ENCODE results near the gene FUCA2.

FUCA2 gene

DNA sequence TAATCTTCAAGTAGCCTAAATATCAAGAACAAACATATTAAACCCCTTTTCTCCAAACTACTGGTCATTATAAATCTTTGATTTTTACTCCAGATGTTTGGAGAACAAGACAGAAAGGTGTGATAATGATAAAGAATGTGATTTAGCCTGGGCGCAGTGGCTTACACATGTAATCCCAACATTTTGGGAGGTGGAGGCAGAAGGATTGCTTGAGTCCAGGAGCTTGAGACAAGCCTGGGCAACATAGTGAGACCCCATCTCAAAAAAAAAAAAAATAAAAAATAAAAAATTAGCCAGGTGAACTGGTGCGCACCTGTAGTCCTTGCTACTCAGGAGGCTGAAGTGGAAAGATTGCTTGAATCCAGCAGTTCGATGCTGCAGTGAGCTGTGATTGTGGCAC lies 35.1 kb upstream of the FUCA2 start:
- Histone ChIP-seq H3K4me3 (ENCODE audit: low read length) (no peak overlapping the region), H3K27ac (ENCODE audit: low read length) (no peak overlapping the region), H3K4me1 (ENCODE audit: low read length) (peaks cover 9% of the 10 kb centered on the region; the same call in 1 of the 2 replicates), H3K9me3 (replicated peaks; ENCODE audit: insufficient read depth, low read length) (no peaks in the 10 kb centered on the region), H3K27me3 (replicated peaks; ENCODE audit: insufficient read depth, low read length) (no peaks in the 10 kb centered on the region), H3K36me3 (replicated peaks; ENCODE audit: insufficient read depth, low read length) (no peaks in the 10 kb centered on the region), H3K9ac (ENCODE audit: low read length) (no peak overlapping the region), H3K79me2 (ENCODE audit: low read length) (no peaks in the 10 kb centered on the region), H3K9me2 (replicated peaks; ENCODE audit: insufficient read depth, low read length) (no peaks in the 10 kb centered on the region), H3F3A (ENCODE audit: insufficient read depth, low read length) (no peaks in the 10 kb centered on the region), H2AFZ (ENCODE audit: low read length) (no peak overlapping the region), H3K4me2 (ENCODE audit: low read depth, low read length) (0 out of 2 replicates have a peak overlapping the region, but pooled peaks have one; percentile 12), H4K20me1 (ENCODE audit: insufficient read depth, low read length) (no peaks in the 10 kb centered on the region)
- TF ChIP-seq, protein P1, sequence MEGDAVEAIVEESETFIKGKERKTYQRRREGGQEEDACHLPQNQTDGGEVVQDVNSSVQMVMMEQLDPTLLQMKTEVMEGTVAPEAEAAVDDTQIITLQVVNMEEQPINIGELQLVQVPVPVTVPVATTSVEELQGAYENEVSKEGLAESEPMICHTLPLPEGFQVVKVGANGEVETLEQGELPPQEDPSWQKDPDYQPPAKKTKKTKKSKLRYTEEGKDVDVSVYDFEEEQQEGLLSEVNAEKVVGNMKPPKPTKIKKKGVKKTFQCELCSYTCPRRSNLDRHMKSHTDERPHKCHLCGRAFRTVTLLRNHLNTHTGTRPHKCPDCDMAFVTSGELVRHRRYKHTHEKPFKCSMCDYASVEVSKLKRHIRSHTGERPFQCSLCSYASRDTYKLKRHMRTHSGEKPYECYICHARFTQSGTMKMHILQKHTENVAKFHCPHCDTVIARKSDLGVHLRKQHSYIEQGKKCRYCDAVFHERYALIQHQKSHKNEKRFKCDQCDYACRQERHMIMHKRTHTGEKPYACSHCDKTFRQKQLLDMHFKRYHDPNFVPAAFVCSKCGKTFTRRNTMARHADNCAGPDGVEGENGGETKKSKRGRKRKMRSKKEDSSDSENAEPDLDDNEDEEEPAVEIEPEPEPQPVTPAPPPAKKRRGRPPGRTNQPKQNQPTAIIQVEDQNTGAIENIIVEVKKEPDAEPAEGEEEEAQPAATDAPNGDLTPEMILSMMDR (IDR thresholded peaks at IDR 0.05; ENCODE audit: low read length) = no peak
- TF ChIP-seq EZH2 (optimal IDR thresholded peaks at IDR 0.05; ENCODE audit: low read depth, low read length) = no peak
- no peak for TF ChIP-seq EZH2phosphoT487 (IDR thresholded peaks at IDR 0.05; ENCODE audit: low read length)
- no peak for DNase-seq

DNA sequence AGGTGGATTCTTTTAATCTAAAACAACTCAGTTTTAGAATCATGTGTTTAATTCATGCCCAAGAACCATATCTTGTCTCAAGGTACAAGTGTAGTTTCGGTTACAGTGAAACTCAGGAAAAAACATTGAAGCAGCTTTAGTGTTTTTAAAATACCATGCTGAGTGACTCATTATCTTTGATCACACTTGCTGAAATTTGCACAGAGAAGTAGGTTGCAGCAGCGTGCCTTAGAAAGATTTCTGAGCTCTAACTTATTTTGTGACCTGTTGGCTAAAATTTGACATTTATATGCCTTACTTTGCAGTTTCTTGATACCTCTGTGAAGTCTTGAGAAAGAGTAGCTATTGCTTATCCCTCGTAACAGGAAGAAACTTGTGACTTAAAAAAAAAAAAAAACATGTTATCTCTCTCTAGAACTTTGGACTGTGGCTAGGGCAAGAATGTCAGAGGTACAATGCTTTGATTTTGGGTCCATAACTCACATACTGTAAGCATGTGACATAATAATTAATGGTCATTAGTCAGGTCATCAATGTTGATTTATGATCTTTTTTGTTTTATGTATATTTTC lies 34.5 kb upstream of the FUCA2 start:
- no peak for TF ChIP-seq EZH2 (optimal IDR thresholded peaks at IDR 0.05; ENCODE audit: low read depth, low read length)
- TF ChIP-seq, protein P1 (IDR thresholded peaks at IDR 0.05; ENCODE audit: low read length) = no peak
- TF ChIP-seq EZH2phosphoT487 (IDR thresholded peaks at IDR 0.05; ENCODE audit: low read length) = no peak
- H3F3A ChIP-seq (ENCODE audit: insufficient read depth, low read length) = no peaks in the 10 kb centered on the region
- H3K9ac ChIP-seq (ENCODE audit: low read length) = no peak overlapping the region
- H3K4me3 ChIP-seq (ENCODE audit: low read length) = no peak overlapping the region
- no peaks in the 10 kb centered on the region for H3K9me3 ChIP-seq (replicated peaks; ENCODE audit: insufficient read depth, low read length)
- peak; percentile 40 for DNase-seq
- H3K4me1 ChIP-seq (ENCODE audit: low read length) = peaks cover 9% of the 10 kb centered on the region; the same call in 1 of the 2 replicates
- H2AFZ ChIP-seq (ENCODE audit: low read length) = no peak overlapping the region
- H3K27ac ChIP-seq (ENCODE audit: low read length) = no peak overlapping the region
- H3K9me2 ChIP-seq (replicated peaks; ENCODE audit: insufficient read depth, low read length) = no peaks in the 10 kb centered on the region
- H3K79me2 ChIP-seq (ENCODE audit: low read length) = no peaks in the 10 kb centered on the region
- peak overlapping the region; percentile 12; the same call in 1 of the 2 replicates for H3K4me2 ChIP-seq (ENCODE audit: low read depth, low read length)
- H3K27me3 ChIP-seq (replicated peaks; ENCODE audit: insufficient read depth, low read length) = no peaks in the 10 kb centered on the region
- no peaks in the 10 kb centered on the region for H3K36me3 ChIP-seq (replicated peaks; ENCODE audit: insufficient read depth, low read length)
- no peaks in the 10 kb centered on the region for H4K20me1 ChIP-seq (ENCODE audit: insufficient read depth, low read length)

DNA sequence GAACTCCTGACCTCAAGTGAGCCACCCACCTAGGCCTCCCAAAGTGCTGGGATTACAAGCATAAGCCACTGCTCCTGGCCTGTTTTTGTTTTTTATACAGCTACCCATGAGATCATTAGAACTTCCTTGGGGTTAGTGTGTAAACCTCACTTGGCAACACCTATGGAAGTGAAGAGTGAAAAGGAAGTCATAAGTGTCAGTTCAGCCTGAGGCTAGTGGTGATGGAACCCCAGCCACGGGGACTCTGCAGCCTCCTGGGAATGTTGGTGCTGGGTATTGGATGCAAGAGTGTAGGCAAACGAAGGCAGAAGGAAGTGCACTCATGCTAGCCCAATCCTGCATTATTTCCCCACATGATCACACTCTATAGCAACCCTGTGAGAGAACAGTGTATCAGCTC lies 33.6 kb upstream of the FUCA2 start:
- no peak overlapping the region for H3K9ac ChIP-seq (ENCODE audit: low read length)
- peaks cover 9% of the 10 kb centered on the region; the same call in 1 of the 2 replicates for H3K4me1 ChIP-seq (ENCODE audit: low read length)
- H3K27ac ChIP-seq (ENCODE audit: low read length) = no peak overlapping the region
- no peaks in the 10 kb centered on the region for H4K20me1 ChIP-seq (ENCODE audit: insufficient read depth, low read length)
- no peaks in the 10 kb centered on the region for H3K36me3 ChIP-seq (replicated peaks; ENCODE audit: insufficient read depth, low read length)
- no peak for TF ChIP-seq EZH2phosphoT487 (IDR thresholded peaks at IDR 0.05; ENCODE audit: low read length)
- no peak for TF ChIP-seq EZH2 (optimal IDR thresholded peaks at IDR 0.05; ENCODE audit: low read depth, low read length)
- TF ChIP-seq, protein P1 (IDR thresholded peaks at IDR 0.05; ENCODE audit: low read length) = no peak
- no peak overlapping the region for H2AFZ ChIP-seq (ENCODE audit: low read length)
- no peak for DNase-seq
- no peaks in the 10 kb centered on the region for H3K79me2 ChIP-seq (ENCODE audit: low read length)
- no peak overlapping the region for H3K4me2 ChIP-seq (ENCODE audit: low read depth, low read length)
- H3F3A ChIP-seq (ENCODE audit: insufficient read depth, low read length) = no peaks in the 10 kb centered on the region
- H3K9me2 ChIP-seq (replicated peaks; ENCODE audit: insufficient read depth, low read length) = no peaks in the 10 kb centered on the region
- H3K4me3 ChIP-seq (ENCODE audit: low read length) = no peak overlapping the region
- no peaks in the 10 kb centered on the region for H3K9me3 ChIP-seq (replicated peaks; ENCODE audit: insufficient read depth, low read length)
- no peaks in the 10 kb centered on the region for H3K27me3 ChIP-seq (replicated peaks; ENCODE audit: insufficient read depth, low read length)
